Activated naive CD4-positive, alpha-beta T cell treated with anti-CD3 and anti-CD28 coated beads, Interleukin-2, amount 50 U/mL, for 72 hours (primary cell): ENCODE measurements around the gene C1RL. TPM values are rescaled to one million over a fixed set of nuclear protein-coding genes. Genes with fewer than 3 reads are reported as not detected.

Source experiments
- ATAC-seq, 2 donors: fragments of 150-1000 bp; cut with Tn5 transposase; 2 replicates each; pipeline ENCODE4 v1.10.0; 2021; ENCODE audit warnings: mild to moderate bottlenecking in 2 of 2, moderate library complexity in 2 of 2
- DNase-seq, 2 donors: peaks; one replicate each; pipeline ENCODE4 v3.0.0; 2021 to 2022; ENCODE audit warnings: low spot score in 2 of 2
- H3K27ac Mint-ChIP-seq, 2 donors: one replicate each; pipeline ENCODE4 v1.8.0; 2022; ENCODE audit warnings: mild to moderate bottlenecking in 2 of 2, mixed read lengths in 2 of 2
- H3K36me3 Mint-ChIP-seq, 2 donors: one replicate each; pipeline ENCODE4 v1.8.0; 2022; ENCODE audit warnings: mixed read lengths in 2 of 2
- H3K9me3 Mint-ChIP-seq, 2 donors: one replicate each; pipeline ENCODE4 v1.8.0; 2022; ENCODE audit warnings: mixed read lengths in 2 of 2
- total RNA-seq, 2 donors: library from RNA; stranded (reverse); gene quantifications; one replicate each; pipeline ENCODE4 v1.2.3, GENCODE V29; 2022

The C1RL gene
- total RNA-seq, 2 donors from 2014 or later = 18.6 to 21.8 TPM

GRCh38 chr12:7125632-7126227 lies 16.7 kb upstream of the C1RL start:
- H3K27ac Mint-ChIP-seq = no peak overlapping the region
- no peak for DNase-seq
- ATAC-seq = no peak
- H3K36me3 Mint-ChIP-seq = no peaks in the 10 kb centered on the region
- H3K9me3 Mint-ChIP-seq = no peaks in the 10 kb centered on the region

GRCh38 chr12:7123806-7124522 lies 14.9 kb upstream of the C1RL start:
- no peak overlapping the region for H3K27ac Mint-ChIP-seq
- H3K9me3 Mint-ChIP-seq = no peaks in the 10 kb centered on the region
- no peak for ATAC-seq
- H3K36me3 Mint-ChIP-seq = no peaks in the 10 kb centered on the region
- peak in 1 of 2 donors; percentile 44 for DNase-seq

DNA sequence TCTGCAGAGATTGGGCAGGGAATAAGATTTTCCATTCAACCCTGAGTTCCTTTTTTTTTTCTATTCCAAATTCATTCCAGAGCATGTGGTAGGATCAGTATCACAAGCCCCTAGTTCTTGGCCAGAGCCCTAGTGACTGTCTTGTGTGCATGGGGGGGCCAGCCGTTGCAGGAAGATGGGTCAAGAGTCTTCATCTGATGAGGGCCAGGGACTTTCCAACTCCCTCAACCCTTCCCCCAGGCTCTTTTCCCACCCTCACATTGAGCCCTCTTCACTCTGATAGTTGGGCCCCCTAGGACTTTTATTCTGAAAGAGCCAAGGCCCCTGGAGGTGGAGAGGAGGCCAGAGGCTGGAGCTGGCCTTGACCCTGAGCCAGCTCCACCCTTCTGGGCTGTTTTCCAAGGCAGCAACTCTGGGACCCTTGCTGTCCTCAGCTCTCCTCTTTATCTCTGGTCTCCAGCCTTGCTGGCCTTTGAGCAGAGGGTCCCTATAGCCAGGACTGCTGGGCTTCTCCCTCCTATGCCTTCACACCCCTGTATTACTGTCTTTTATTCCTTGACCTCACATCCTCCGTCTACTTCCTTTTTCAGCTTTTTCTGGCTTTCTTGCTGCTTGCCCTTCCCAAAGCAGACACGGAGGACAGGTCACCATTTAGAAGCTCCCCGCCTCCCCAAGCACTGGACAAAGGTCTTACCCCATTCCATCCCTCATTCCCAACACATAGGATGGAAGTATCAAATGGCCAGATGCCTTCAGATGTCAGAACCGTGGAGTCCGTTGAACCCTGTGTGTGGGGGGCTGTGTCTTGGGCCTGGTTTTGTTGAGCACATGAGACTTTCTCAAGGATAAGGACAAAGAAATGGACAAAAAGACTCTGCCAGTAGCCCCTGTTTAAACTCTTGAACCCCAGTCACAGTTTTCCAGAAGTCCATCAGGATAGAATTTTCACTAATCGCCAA lies 14.1 kb upstream of the C1RL start:
- Mint-ChIP-seq H3K36me3 (no peaks in the 10 kb centered on the region), H3K27ac (peak overlapping the region in 1 of 2 donors; percentile 17), H3K9me3 (no peaks in the 10 kb centered on the region)
- ATAC-seq = no peak
- DNase-seq = peak in 1 of 2 donors; percentile 2

DNA sequence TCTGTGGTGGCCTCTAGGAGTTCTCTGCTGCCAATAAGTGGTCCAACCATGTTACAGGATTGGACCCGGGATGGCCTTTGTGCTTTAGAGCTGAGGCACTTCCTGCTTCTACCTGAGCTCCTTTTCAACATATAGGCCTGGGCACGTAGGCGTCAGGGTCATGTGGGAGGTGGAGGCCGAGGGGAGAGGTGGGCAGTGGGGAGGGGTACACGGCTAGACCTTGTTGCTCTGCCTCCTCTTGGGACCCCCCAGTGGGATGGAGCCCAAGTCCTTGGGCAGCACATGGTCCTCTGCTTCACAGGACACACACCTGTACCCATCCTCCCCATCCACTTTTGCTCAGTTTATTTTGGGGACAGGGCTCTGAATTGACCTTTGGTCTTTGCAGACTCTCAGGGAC lies 12.3 kb upstream of the C1RL start:
- DNase-seq (peak in 1 of 2 donors; percentile 51), ATAC-seq (no peak)
- no peaks in the 10 kb centered on the region for H3K36me3 Mint-ChIP-seq
- H3K9me3 Mint-ChIP-seq = no peaks in the 10 kb centered on the region
- no peak overlapping the region for H3K27ac Mint-ChIP-seq

DNA sequence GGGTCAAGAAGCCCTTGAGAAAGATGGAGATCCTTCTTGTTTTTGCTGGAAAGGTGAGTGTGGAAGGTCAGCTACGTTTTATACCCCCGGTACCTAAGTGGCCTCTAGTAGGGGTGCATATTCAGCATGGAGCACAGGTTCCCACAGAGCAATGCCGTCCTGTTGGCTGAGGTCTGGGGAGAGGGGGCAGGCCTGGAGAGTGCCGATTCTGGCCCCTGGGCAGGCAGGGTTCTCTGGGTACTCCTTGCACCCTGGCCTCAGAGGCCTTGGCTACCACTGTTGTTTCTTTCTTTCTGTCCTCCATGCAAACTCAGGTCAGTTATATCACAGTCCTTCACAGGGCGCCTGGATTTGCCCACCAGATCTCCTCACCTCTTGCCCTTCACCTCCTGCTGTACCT lies 11.2 kb upstream of the C1RL start:
- Mint-ChIP-seq H3K27ac (no peak overlapping the region), H3K36me3 (peaks cover 0 to 5% of the 10 kb centered on the region in 2 donors), H3K9me3 (no peaks in the 10 kb centered on the region)
- DNase-seq = peak in 1 of 2 donors; percentile 41
- no peak for ATAC-seq

- ATAC-seq (no peak), DNase-seq (peak in 1 of 2 donors; percentile 33)
- Mint-ChIP-seq H3K9me3 (no peaks in the 10 kb centered on the region), H3K27ac (no peak overlapping the region), H3K36me3 (peaks cover 5% of the 10 kb centered on the region in 2 donors)
Measured at GRCh38 chr12:7118881-7119280, 9.9 kb upstream of the C1RL start.

DNA sequence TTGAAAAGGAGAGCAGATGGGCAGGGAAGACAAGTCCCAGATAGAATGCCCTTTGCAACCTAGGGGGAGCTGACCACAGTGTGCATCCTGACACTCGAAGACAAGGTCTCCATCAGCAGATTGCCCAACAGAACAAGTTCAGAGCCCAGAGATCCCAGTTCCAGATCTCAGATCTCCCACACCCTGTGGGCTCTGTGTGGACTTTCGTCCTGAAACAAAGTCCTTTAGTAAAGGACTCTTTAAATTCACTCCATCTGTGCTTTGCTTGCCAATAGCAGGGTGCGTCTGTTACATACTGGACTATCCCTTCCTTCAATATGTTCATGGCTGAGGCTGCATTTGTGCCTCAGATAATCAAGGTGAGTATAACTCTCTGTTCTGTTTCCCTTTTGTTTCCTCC lies 8.7 kb upstream of the C1RL start:
- Mint-ChIP-seq H3K36me3 (peaks cover 9 to 10% of the 10 kb centered on the region in 2 donors), H3K9me3 (no peaks in the 10 kb centered on the region), H3K27ac (no peak overlapping the region)
- ATAC-seq = no peak
- DNase-seq = peak in 1 of 2 donors; percentile 39

- Mint-ChIP-seq H3K27ac (no peak overlapping the region), H3K36me3 (peaks cover 9 to 10% of the 10 kb centered on the region in 2 donors), H3K9me3 (no peaks in the 10 kb centered on the region)
- ATAC-seq (no peak), DNase-seq (peak in 1 of 2 donors; percentile 9)
Measured at GRCh38 chr12:7116916-7117315, 7.9 kb upstream of the C1RL start.

DNA sequence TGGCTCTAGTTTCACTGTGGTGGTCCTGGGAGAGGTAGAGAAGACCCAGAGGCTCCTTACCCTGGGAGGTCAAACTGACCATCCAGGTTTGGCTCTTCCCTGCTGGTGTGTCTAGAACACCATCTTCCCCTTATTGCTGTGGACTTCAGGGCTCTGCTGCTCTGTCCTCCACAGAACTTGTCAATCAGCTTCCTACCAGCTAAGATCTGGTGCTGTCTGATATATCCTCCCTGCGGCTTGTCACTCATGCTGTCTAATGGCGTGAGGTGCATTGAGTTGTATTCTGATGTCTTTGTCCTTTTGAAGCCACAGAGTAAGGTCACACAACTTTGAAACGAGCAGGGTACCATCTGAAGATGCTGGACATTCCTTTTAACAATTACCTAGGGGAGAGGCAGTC lies 7.2 kb upstream of the C1RL start:
- ATAC-seq (no peak), DNase-seq (peak in 1 of 2 donors; percentile 9)
- no peak overlapping the region for H3K27ac Mint-ChIP-seq
- H3K9me3 Mint-ChIP-seq = no peaks in the 10 kb centered on the region
- H3K36me3 Mint-ChIP-seq = peaks cover 9 to 10% of the 10 kb centered on the region in 2 donors

- no peak overlapping the region for H3K27ac Mint-ChIP-seq
- ATAC-seq = no peak
- no peak for DNase-seq
- H3K9me3 Mint-ChIP-seq = no peaks in the 10 kb centered on the region
- peaks cover 9 to 10% of the 10 kb centered on the region in 2 donors for H3K36me3 Mint-ChIP-seq
Measured at GRCh38 chr12:7114851-7115250, 5.8 kb upstream of the C1RL start.

GRCh38 chr12:7114008-7114407 lies 5.0 kb upstream of the C1RL start:
- ATAC-seq (no peak), DNase-seq (peak in 1 of 2 donors; percentile 44)
- Mint-ChIP-seq H3K36me3 (peaks cover 9 to 17% of the 10 kb centered on the region in 2 donors), H3K9me3 (no peaks in the 10 kb centered on the region), H3K27ac (no peak overlapping the region)

DNA sequence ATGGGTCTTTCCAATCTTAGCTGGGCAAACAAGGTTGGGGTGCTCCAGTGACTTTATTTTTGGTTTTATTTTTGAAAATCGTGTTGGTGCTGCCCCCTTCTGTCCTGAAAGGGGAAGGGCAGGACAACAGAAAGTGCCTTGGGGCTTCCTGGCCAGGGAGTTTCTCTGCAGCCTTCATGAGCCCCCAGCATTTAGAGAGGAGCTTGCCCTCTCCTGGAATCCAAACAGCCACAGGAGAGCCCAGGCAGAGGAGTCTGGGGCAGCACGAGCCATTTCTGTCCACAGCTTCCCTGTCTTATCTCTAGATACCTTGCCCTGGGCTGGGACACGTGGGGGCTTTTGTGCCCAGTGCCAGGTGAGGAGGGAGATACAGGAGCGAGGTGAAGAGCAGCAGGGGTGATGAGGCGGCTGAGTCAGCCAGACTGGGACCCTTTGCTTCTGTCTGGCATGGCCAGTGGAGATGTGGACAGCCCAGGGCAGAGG lies 4.4 kb upstream of the C1RL start:
- Mint-ChIP-seq H3K27ac (no peak overlapping the region), H3K9me3 (no peaks in the 10 kb centered on the region), H3K36me3 (peaks cover 9 to 17% of the 10 kb centered on the region in 2 donors)
- ATAC-seq (peak in 1 of 2 donors; percentile 12), DNase-seq (peak; percentile 46 to 54)

DNA sequence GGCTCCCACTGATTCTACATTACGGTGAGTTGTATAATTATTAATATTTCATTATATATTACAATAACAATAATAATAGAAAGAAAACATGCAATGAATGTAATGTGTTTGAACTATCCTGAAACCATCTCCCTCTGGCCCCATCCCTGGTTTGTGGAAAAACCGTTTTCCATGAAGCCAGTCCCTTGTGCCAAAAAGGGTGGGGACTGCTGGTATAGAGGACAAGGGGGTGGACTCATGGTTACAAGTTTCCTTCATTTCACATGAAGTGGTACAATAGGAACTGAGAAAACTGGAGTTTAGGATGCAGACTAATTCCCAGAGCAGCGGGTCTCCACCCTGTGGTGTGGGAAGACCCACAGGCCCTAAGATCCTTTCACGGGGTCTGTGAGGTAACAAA lies 3.0 kb upstream of the C1RL start:
- H3K9me3 Mint-ChIP-seq = no peaks in the 10 kb centered on the region
- H3K27ac Mint-ChIP-seq = no peak overlapping the region
- ATAC-seq = no peak
- DNase-seq = peak in 1 of 2 donors; percentile 7
- H3K36me3 Mint-ChIP-seq = peaks cover 17 to 18% of the 10 kb centered on the region in 2 donors

DNA sequence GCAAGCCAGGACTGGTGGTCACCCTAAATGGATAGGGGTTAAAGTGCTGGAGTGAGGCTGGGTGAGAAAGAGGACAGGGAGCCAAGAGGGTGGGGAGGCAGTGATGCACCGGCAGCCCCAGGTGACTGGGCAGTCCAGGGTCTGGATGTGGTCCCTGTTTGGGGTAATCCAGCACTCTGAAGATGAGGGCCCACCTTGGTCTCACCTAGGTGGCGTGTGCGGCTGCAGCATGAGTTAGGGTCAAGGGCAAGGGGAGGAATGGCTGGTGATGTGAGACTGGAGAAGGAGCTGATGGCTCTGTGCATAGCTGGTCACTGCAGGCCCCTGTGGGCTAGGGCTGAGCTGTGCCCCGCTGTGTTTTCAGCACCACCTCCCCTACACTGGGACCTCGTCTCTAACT lies 1.6 kb upstream of the C1RL start:
- ATAC-seq (no peak), DNase-seq (no peak)
- Mint-ChIP-seq H3K36me3 (peaks cover 26 to 31% of the 10 kb centered on the region in 2 donors), H3K9me3 (peaks cover 8% of the 10 kb centered on the region in 2 donors), H3K27ac (no peak overlapping the region)

DNA sequence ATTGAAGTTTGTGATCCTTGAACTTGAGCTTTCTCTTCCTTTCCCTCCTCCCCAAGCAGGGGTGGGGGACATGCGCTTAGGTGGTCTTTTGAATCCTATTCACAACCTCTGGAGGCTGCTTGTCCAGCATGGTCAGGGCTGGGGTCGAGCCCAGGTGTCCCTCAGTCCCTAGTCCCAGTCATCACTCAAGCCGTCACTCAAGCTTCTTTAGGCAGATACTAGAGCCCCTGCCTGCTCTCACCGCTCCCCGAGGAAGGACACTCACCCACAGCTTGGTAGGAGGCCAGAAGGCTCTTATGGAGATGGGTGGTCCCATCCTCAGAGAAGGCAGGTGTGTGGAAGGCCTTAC lies 532 bp upstream of the C1RL start:
- H3K27ac Mint-ChIP-seq = peak overlapping the region; percentile 22 to 93
- DNase-seq = peak in 1 of 2 donors; percentile 52
- peaks cover 31 to 34% of the 10 kb centered on the region in 2 donors for H3K36me3 Mint-ChIP-seq
- no peak for ATAC-seq
- H3K9me3 Mint-ChIP-seq = peaks cover 10 to 11% of the 10 kb centered on the region in 2 donors

DNA sequence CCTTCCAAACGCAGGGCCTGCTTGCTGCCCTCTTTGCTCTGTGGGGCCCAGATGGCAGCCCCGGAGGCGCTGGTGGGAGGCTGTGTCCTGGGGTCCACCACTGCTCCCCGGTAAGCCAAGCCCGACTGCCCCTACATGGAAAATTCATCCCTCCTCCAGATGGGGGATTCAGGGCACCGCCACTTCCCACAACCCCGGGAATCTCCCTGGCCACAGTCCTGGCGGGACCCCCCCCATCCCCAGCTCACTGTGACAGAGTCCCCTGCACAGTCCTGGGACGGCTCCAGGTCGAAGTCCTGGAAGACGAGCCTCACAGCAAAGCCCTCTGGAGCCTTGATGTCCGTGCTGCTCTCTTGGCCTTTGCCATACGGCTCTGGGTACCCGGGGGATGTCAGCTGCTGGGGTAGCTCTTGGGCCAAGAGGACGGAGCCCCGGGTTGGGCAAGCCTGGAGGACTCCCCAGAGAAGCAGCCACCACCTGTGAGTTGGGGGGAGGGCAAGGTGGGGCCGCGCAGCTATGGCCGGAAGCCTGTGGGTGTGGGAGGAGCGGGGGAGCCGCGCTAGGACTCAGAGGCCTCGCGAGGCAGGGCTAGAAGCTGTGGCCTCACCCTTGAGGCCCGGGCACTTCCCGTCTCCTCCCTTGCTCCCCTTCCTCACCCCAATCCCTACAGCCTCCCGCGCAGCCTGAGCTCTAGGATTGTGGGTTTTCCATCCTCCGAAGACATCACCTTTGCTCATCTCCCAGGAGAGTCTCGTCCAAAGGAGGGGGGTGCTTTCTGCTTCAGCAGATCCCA lies 815 bp downstream of the C1RL start:
- peak overlapping the region; percentile 93 to 96 for H3K27ac Mint-ChIP-seq
- H3K9me3 Mint-ChIP-seq = peaks cover 10 to 11% of the 10 kb centered on the region in 2 donors
- peaks cover 21 to 35% of the 10 kb centered on the region in 2 donors for H3K36me3 Mint-ChIP-seq
- peak; percentile 94 to 95 for ATAC-seq
- peak; percentile 79 to 80 for DNase-seq
